ENCODE measurements around the gene FRMD4A.

- TF ChIP-seq YY1 (IDR thresholded peaks at IDR 0.05; ENCODE audit: low read depth) = no peak
- TF ChIP-seq CREB1 (IDR thresholded peaks at IDR 0.05; ENCODE audit: low read depth) = no peak
- no peak for TF ChIP-seq RAD21 (IDR thresholded peaks at IDR 0.05; ENCODE audit: low read depth)
- TF ChIP-seq USF1 (IDR thresholded peaks at IDR 0.05) = no peak
- no peak for TF ChIP-seq EP300 (IDR thresholded peaks at IDR 0.05; ENCODE audit: borderline replicate concordance)
- TF ChIP-seq EGR1 (IDR thresholded peaks at IDR 0.05) = no peak
- no peak for TF ChIP-seq MAX (IDR thresholded peaks at IDR 0.05)
- TF ChIP-seq NFIC (IDR thresholded peaks at IDR 0.05) = no peak
- TF ChIP-seq REST (IDR thresholded peaks at IDR 0.05; ENCODE audit: low read depth) = no peak
- TF ChIP-seq ZBTB7A (IDR thresholded peaks at IDR 0.05; ENCODE audit: low read depth) = no peak
Measured at GRCh38 chr10:13771992-13772391, 558.7 kb downstream of the FRMD4A start.

Data from Ishikawa (cell line).